Endothelial cell (in vitro differentiated cells): ENCODE measurements around the gene FARS2. TPM values are rescaled to one million over a fixed set of nuclear protein-coding genes. Genes with fewer than 3 reads are reported as not detected.

ENCODE experiments used
- DNase-seq: peaks from one replicate; pipeline ENCODE4 v3.0.0; 2021; ENCODE audit warnings: low spot score
- H3K27ac Mint-ChIP-seq: one replicate; pipeline ENCODE4 v1.8.0; 2021; ENCODE audit warnings: mixed read lengths, inconsistent platforms; ENCODE audit not compliant: unreplicated experiment
- H3K27me3 Mint-ChIP-seq: one replicate; pipeline ENCODE4 v1.8.0; 2021; ENCODE audit warnings: mild to moderate bottlenecking, moderate library complexity, mixed read lengths, inconsistent platforms; ENCODE audit not compliant: unreplicated experiment
- H3K36me3 Mint-ChIP-seq: one replicate; pipeline ENCODE4 v1.8.0; 2021; ENCODE audit warnings: mild to moderate bottlenecking, low read depth, mixed read lengths, inconsistent platforms; ENCODE audit not compliant: unreplicated experiment
- H3K4me1 Mint-ChIP-seq: one replicate; pipeline ENCODE4 v1.8.0; 2021; ENCODE audit warnings: mild to moderate bottlenecking, mixed read lengths, inconsistent platforms; ENCODE audit not compliant: unreplicated experiment
- H3K4me3 Mint-ChIP-seq: one replicate; pipeline ENCODE4 v1.8.0; 2021; ENCODE audit warnings: mild to moderate bottlenecking, mixed read lengths, inconsistent platforms; ENCODE audit not compliant: unreplicated experiment
- H3K9me3 Mint-ChIP-seq: one replicate; pipeline ENCODE4 v1.8.0; 2021; ENCODE audit warnings: mixed read lengths, inconsistent platforms; ENCODE audit not compliant: unreplicated experiment
- CTCF ChIP-seq: fragments of 200-600 bp; sonication (generic); IDR thresholded peaks from one replicate; pipeline ENCODE4 v1.5.0; 2021; ENCODE audit warnings: antibody characterized with exemption; ENCODE audit not compliant: unreplicated experiment
- total RNA-seq: library from RNA; stranded (reverse); fragmentation: NEBNext Ultra II Directional; extraction: Animal tissue kit (Norgen Biotek cat#: 25700); gene quantifications from one replicate; pipeline ENCODE4 v1.2.1, GENCODE V29; 2021; ENCODE audit not compliant: unreplicated experiment

FARS2 gene
- total RNA-seq, 1 donor from 2014 or later = 17.8 TPM

- no peak overlapping the region for H3K4me3 Mint-ChIP-seq
- no peak overlapping the region for H3K27ac Mint-ChIP-seq
- H3K36me3 Mint-ChIP-seq = no peaks in the 10 kb centered on the region
- H3K9me3 Mint-ChIP-seq = no peaks in the 10 kb centered on the region
- peaks cover 8% of the 10 kb centered on the region for H3K4me1 Mint-ChIP-seq
- no peak for DNase-seq
- TF ChIP-seq CTCF = no peak
- peaks cover 10% of the 10 kb centered on the region for H3K27me3 Mint-ChIP-seq
These were observed 271.6 kb downstream of the FARS2 start for GRCh38 chr6:5532941-5533340.

- Mint-ChIP-seq H3K9me3 (no peaks in the 10 kb centered on the region), H3K36me3 (no peaks in the 10 kb centered on the region), H3K27ac (no peak overlapping the region), H3K4me1 (peaks cover 8% of the 10 kb centered on the region), H3K4me3 (no peak overlapping the region), H3K27me3 (peaks cover 10% of the 10 kb centered on the region)
- DNase-seq = no peak
- no peak for TF ChIP-seq CTCF
These were observed 273.3 kb downstream of the FARS2 start for GRCh38 chr6:5534643-5535042.

DNA sequence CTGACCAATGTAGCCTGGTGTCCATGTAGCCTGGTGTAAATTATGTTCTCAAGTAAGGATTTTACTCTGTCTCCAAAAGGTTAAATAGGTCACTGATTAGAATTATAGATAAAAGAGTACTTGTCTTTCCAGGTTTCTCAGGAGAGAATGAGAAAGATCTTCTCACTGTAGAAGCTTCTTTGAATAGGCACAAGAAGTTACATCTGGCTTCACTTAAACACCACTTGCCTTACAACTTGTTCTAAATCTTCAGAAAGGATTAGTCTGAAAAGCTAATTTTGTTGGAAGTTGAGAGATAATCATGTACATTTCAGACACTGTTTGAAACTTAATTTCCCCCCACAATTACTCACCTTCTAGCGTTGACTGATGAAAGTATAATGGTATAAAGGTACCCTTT is 275.3 kb downstream of the FARS2 start:
- Mint-ChIP-seq H3K36me3 (no peaks in the 10 kb centered on the region), H3K4me3 (no peak overlapping the region), H3K27ac (no peak overlapping the region), H3K4me1 (peaks cover 6% of the 10 kb centered on the region), H3K27me3 (peaks cover 7% of the 10 kb centered on the region), H3K9me3 (no peaks in the 10 kb centered on the region)
- no peak for DNase-seq
- TF ChIP-seq CTCF = no peak

DNA sequence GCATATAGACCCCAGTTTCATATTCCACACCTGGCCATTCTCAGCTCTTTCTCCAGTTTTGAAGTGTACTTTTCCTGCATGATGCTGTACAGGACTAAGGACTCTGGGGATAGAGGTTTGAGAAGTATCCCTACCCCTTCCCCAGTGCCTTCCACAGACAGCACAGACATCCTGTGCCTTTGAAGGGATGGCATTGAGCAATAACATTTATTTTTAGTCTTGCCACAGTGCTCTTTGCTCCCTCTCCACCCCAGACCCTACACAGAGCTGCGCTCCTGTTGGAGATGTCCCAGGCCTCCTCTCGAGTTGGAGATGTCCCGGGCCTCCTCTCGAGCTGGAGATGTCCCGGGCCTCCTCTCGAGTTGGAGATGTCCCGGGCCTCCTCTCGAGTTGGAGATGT is 275.8 kb downstream of the FARS2 start:
- H3K36me3 Mint-ChIP-seq = no peaks in the 10 kb centered on the region
- H3K4me1 Mint-ChIP-seq = peaks cover 3% of the 10 kb centered on the region
- H3K4me3 Mint-ChIP-seq = no peak overlapping the region
- no peaks in the 10 kb centered on the region for H3K9me3 Mint-ChIP-seq
- no peak overlapping the region for H3K27ac Mint-ChIP-seq
- TF ChIP-seq CTCF = no peak
- DNase-seq = no peak
- H3K27me3 Mint-ChIP-seq = peaks cover 6% of the 10 kb centered on the region

GRCh38 chr6:5537967-5538366 is 276.7 kb downstream of the FARS2 start:
- H3K36me3 Mint-ChIP-seq = no peaks in the 10 kb centered on the region
- no peak for DNase-seq
- H3K9me3 Mint-ChIP-seq = no peaks in the 10 kb centered on the region
- H3K27ac Mint-ChIP-seq = no peak overlapping the region
- peaks cover 6% of the 10 kb centered on the region for H3K27me3 Mint-ChIP-seq
- H3K4me1 Mint-ChIP-seq = no peaks in the 10 kb centered on the region
- H3K4me3 Mint-ChIP-seq = no peak overlapping the region
- TF ChIP-seq CTCF = no peak
